Psoas muscle (tissue), 8 donors: Measurements from ENCODE around the gene CHFR. TPM values are rescaled to one million over a fixed set of nuclear protein-coding genes. Genes with fewer than 3 reads are reported as not detected.

Source experiments
- ATAC-seq, 4 donors: fragments of 200-7000 bp; cut with Tn5 transposase; one replicate each; pipeline ENCODE4 v1.9.1; 2020; ENCODE audit warnings: moderate library complexity in 3 of 4, mild to moderate bottlenecking in 2 of 4
- DNase-seq, 2 donors: peaks; one replicate each; pipeline ENCODE4 v3.0.0-alpha.2; 2020
- H3K27ac ChIP-seq: fragments of 200-600 bp; one replicate; pipeline ENCODE4 v1.8.0; 2022
- H3K27me3 ChIP-seq, 3 donors: fragments of 200-600 bp in 1 of 3; one replicate each; pipeline versions ENCODE4 v1.6.1 to v1.8.0; 2013 to 2022; ENCODE audit warnings: low read length in 2 of 3, mild to moderate bottlenecking in 2 of 3, moderate library complexity in 1 of 3; ENCODE audit not compliant: insufficient read depth in 3 of 3
- H3K36me3 ChIP-seq, 2 donors: fragments of 200-600 bp in 1 of 2; one replicate each; pipeline versions ENCODE4 v1.6.1 to v1.8.0; 2013 to 2022; ENCODE audit warnings: low read depth in 1 of 2, mild to moderate bottlenecking in 1 of 2, moderate library complexity in 1 of 2; ENCODE audit not compliant: insufficient read depth in 1 of 2
- H3K4me1 ChIP-seq: fragments of 200-600 bp; one replicate; pipeline ENCODE4 v1.8.0; 2022
- H3K4me3 ChIP-seq: fragments of 200-600 bp; one replicate; pipeline ENCODE4 v1.8.0; 2022; ENCODE audit warnings: mild to moderate bottlenecking
- H3K9me3 ChIP-seq: fragments of 200-600 bp; one replicate; pipeline ENCODE4 v1.8.0; 2022
- WGBS, 3 donors: extraction: QIAGEN DNeasy Blood & Tissue Kit; methylation state at CpG; one replicate each; pipeline versions ENCODE4 v1.1.6 to v1.1.7; 2013; 5-methylcytosine and 5-hydroxymethylcytosine counted together
- intact Hi-C, 2 donors: fragments of 100-400 bp; cut with DNase I; formaldehyde crosslinking; loops; one replicate each; pipeline versions ENCODE4 v1.11.0 to v1.14.2; 2022
- polyA plus RNA-seq, 3 donors: library from polyadenylated mRNA; stranded (reverse); fragments of 200-250 nt; gene quantifications; one replicate each; pipeline ENCODE4 v1.2.3, GENCODE V29; 2013
- total RNA-seq, 4 donors: library from RNA; stranded (reverse); fragmentation: NEBNext Ultra II Directional in 2 of 4; extraction: Animal tissue kit (Norgen Biotek cat#: 25700) in 2 of 4; gene quantifications; one replicate each; pipeline versions ENCODE4 v1.2.1 to v1.2.4, GENCODE V29; 2021 to 2023
- TF ChIP-seq, protein P1 (sequence below): fragments of 200-600 bp; IDR thresholded peaks from one replicate; pipeline ENCODE4 v1.8.0; 2022; ENCODE audit warnings: antibody characterized with exemption
- donor health status: healthy with polysubstance abuse.
- donor health status: DM: no; HTN: no; CAD: no; lungs with moderate emphysema.
- donor health status: Bipolar disorder and iron deficiency.
- donor health status: healthy.
- donor health status: DM: yes; HTN: yes; CAD: no.
- donor health status: DM: no; HTN: no; CAD: no.
- donor health status: DM: no; HTN: no; CAD: no.
- donor health status: DM: yes; HTN: yes; CAD: no.

The CHFR gene
- total and polyA plus RNA-seq, 7 donors = 7.0 to 15.0 (median 9.8) TPM

DNA sequence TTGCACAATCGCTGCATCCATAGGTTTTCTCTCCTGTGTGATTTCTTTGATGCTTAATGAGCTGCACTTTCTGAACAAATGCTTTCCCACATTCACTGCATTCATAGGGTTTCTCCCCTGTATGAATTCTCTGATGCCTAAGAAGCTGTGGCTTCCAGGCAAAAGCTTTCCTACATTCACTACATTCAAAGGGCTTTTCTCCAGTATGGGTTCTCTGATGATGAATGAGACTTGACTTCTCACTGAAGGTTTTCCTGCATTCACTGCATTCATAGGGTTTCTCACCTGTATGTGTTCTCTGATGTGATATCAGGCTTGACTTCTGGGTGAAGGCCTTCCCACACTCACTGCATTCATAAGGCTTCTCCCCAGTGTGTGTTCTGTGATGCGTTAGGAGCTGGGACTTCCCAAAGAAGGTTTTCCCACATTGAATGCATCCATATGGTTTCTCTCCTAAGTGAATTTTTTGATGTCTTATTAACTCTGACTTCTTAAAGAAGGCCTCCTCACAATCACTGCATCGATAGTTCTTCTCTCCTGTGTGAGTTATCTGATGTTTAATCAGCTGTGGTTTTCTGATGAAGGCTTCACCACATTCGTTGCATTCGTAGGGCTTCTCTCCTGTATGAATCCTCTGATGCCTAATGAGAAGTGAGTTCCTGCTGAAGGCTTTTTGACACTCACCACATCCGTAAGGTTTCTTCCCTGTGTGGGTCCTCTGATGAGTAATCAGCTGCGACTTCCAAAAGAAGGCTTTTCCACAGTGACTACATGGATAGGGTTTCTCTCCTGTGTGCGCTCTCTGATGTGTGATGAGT lies 38.4 kb upstream of the CHFR start:
- no peak overlapping the region for H3K4me3 ChIP-seq
- H3K36me3 ChIP-seq = peaks cover 19 to 48% of the 10 kb centered on the region in 2 donors
- intact Hi-C loops = loop anchor here in 1 of 2 donors (10.0 kb wide), 1 partner anchor 89 kb away; no protein-coding TSS in a partner anchor
- TF ChIP-seq, protein P1, sequence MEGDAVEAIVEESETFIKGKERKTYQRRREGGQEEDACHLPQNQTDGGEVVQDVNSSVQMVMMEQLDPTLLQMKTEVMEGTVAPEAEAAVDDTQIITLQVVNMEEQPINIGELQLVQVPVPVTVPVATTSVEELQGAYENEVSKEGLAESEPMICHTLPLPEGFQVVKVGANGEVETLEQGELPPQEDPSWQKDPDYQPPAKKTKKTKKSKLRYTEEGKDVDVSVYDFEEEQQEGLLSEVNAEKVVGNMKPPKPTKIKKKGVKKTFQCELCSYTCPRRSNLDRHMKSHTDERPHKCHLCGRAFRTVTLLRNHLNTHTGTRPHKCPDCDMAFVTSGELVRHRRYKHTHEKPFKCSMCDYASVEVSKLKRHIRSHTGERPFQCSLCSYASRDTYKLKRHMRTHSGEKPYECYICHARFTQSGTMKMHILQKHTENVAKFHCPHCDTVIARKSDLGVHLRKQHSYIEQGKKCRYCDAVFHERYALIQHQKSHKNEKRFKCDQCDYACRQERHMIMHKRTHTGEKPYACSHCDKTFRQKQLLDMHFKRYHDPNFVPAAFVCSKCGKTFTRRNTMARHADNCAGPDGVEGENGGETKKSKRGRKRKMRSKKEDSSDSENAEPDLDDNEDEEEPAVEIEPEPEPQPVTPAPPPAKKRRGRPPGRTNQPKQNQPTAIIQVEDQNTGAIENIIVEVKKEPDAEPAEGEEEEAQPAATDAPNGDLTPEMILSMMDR = no peak
- WGBS, 3 donors = 96 to 97% (median 97%) methylated on average over 8 of the region's 8 CpGs
- H3K9me3 ChIP-seq = peaks cover 99% of the 10 kb centered on the region
- H3K27me3 ChIP-seq = no peaks in the 10 kb centered on the region
- H3K4me1 ChIP-seq = no peaks in the 10 kb centered on the region
- ATAC-seq (no peak), DNase-seq (no peak)
- H3K27ac ChIP-seq = no peak overlapping the region

DNA sequence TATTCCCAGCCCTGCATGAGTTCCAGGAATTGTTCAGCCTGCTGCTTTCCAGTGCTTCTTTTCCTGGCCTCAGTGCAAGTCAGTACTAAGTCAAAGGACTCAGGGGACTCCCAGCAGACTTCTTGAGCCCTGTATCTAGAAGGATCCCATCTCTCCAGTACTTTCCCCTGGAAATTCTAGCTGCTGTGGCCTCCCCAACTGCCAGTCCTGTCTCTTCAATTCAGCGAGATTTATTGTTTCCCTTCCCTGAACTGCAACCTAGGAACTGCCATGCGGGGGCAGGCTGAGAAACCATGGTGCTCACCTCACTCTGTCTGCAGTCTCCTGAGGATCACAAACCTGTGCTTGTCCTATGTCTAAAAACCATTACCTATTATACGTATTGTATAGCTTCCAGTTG lies 37.0 kb upstream of the CHFR start:
- 97 to 98% (median 97%) methylated on average over 3 of the region's 3 CpGs for WGBS, 3 donors
- ATAC-seq (no peak), DNase-seq (no peak)
- H3K4me1 ChIP-seq = no peaks in the 10 kb centered on the region
- no peaks in the 10 kb centered on the region for H3K27me3 ChIP-seq
- no peak overlapping the region for H3K27ac ChIP-seq
- no peak overlapping the region for H3K4me3 ChIP-seq
- intact Hi-C loops = loop anchor here in 1 of 2 donors (10.0 kb wide), 1 partner anchor 90 kb away; no protein-coding TSS in a partner anchor
- H3K9me3 ChIP-seq = peaks cover 100% of the 10 kb centered on the region
- TF ChIP-seq, protein P1 = no peak
- peaks cover 19 to 36% of the 10 kb centered on the region in 2 donors for H3K36me3 ChIP-seq

DNA sequence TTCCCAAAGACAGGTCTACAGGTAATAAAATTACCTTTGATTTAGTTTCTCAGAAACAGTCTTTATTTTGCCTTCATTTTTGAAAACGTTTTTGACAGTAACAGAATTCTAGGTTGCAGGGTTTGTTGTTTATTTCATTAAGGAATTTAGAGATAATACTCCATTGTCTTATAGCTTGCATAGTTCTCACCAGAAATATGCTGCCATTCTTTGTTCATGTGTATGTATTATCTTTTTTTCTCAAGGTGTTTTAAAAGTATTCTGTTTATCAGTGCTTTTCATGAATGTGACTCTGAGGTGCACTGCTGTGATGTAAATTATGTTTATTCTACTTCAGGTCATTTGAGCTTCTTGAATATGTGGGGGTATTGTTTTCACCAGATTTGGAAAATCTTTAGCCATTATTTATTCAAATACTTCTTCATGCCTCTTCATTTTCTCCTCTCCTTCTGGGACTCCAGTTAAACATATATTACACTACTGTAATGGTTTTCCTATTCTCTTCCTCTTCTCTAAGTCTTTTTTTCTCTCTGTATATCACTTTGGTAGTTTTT lies 36.0 kb upstream of the CHFR start:
- DNase-seq = no peak
- H3K4me1 ChIP-seq = no peaks in the 10 kb centered on the region
- WGBS, 3 donors = 56 to 63% (median 60%) methylated on average over 1 of the region's 1 CpG
- peaks cover 15 to 27% of the 10 kb centered on the region in 2 donors for H3K36me3 ChIP-seq
- no peak overlapping the region for H3K27ac ChIP-seq
- H3K27me3 ChIP-seq = no peaks in the 10 kb centered on the region
- intact Hi-C loops = loop anchor here in 1 of 2 donors (10.0 kb wide), 1 partner anchor 91 kb away; no protein-coding TSS in a partner anchor
- TF ChIP-seq, protein P1 = no peak
- H3K9me3 ChIP-seq = peaks cover 98% of the 10 kb centered on the region
- ATAC-seq = no peak
- no peak overlapping the region for H3K4me3 ChIP-seq

DNA sequence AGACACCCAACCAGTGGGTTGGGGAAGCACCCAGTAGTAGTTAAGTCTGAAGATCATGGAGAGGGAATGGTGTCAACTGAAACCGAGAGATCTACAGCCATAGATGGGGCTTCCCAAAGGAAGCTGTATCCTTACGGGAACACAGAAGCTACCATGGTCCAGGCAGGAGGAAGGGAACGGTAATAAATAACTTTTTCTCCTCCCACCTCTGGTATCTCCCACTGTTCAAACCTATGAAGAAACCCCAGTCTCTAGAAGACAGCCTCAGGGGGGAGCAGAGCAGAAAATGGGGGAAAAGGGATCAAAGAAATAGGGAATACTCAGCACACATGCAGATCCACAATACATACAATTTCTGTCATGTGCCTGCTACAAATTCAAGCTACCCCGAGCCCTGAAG lies 35.3 kb upstream of the CHFR start:
- ATAC-seq (no peak), DNase-seq (no peak)
- Histone ChIP-seq H3K4me3 (no peak overlapping the region), H3K27ac (no peak overlapping the region), H3K27me3 (no peaks in the 10 kb centered on the region), H3K9me3 (peaks cover 98% of the 10 kb centered on the region), H3K36me3 (peaks cover 15 to 19% of the 10 kb centered on the region in 2 donors), H3K4me1 (no peaks in the 10 kb centered on the region)
- WGBS, 3 donors = 94 to 98% (median 95%) methylated on average over 4 of the region's 4 CpGs
- intact Hi-C loops = loop anchor here in 1 of 2 donors (10.0 kb wide), 1 partner anchor 92 kb away; no protein-coding TSS in a partner anchor
- TF ChIP-seq, protein P1 = no peak
